ENCODE results near the gene ZNF474.

ZNF474 gene

DNA sequence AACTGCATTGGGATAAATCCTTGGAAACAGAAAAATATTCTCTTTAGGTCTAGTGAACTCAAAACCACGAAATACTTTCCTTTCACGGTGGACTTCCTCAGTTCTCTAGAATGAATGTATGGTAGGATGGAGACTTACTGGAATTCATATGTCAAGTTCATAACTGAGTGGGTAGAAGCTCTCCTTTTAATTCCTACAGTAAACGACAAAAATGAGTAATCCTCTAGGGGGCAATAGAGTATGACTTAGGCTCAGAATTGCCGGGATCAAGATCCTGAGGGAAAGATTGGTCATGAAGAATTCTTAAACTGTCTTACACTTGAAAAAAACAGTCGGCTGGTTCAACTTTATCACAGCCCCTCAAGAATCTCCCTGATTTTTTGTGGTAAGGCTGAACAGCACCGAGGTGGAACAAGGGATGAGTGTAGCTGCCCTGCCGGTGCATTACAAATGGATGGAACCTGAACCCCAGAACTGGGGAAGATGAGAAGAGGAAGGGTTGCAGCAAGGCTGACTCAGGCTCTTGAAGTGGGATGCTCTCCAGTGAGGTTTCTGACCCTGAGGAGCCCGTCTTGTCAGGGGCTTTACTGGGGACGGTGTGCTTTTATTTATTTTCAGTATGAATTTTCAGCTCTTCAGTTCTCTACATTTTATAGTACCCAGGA is 37.3 kb upstream of the ZNF474 start:
- H3K27ac ChIP-seq (ENCODE audit: extremely low read depth, low read depth, low read length): no peak overlapping the region
- POLR2A ChIA-PET: no interaction called here
- H3K4me3 ChIP-seq (ENCODE audit: low read depth, low read length): no peak overlapping the region
- no peaks in the 10 kb centered on the region for H3K4me1 ChIP-seq (ENCODE audit: control insufficient read depth, insufficient read depth, low read length)
- TF ChIP-seq IKZF3 (tag by site-specific recombination; IDR thresholded peaks at IDR 0.05) (peak; percentile 50; the same call in 1 of the 2 replicates), ZNF132 (tag by site-specific recombination; IDR thresholded peaks at IDR 0.05; ENCODE audit: borderline replicate concordance) (no peak), ZNF654 (tag by site-specific recombination; IDR thresholded peaks at IDR 0.05; ENCODE audit: low read depth) (peak; percentile 34; the same call in 1 of the 2 replicates), ZNF626 (tag by site-specific recombination; IDR thresholded peaks at IDR 0.05) (no peak), ZBTB8A (tag by site-specific recombination; IDR thresholded peaks at IDR 0.05) (no peak)
- CTCF ChIA-PET: interaction anchor here (0.6 to 2.9 kb wide), 15 partner anchors 8 to 1276 kb away, joined by 3 to 21 read pairs (median 4); partner anchors contain the start of gene LOX
- H3K9me3 ChIP-seq (ENCODE audit: control insufficient read depth, insufficient read depth, low read depth, low read length): no peaks in the 10 kb centered on the region
- H3K36me3 ChIP-seq (ENCODE audit: control insufficient read depth in 2 of 2, insufficient read depth in 1 of 2, low read length in 2 of 2): no peaks in the 10 kb centered on the region

DNA sequence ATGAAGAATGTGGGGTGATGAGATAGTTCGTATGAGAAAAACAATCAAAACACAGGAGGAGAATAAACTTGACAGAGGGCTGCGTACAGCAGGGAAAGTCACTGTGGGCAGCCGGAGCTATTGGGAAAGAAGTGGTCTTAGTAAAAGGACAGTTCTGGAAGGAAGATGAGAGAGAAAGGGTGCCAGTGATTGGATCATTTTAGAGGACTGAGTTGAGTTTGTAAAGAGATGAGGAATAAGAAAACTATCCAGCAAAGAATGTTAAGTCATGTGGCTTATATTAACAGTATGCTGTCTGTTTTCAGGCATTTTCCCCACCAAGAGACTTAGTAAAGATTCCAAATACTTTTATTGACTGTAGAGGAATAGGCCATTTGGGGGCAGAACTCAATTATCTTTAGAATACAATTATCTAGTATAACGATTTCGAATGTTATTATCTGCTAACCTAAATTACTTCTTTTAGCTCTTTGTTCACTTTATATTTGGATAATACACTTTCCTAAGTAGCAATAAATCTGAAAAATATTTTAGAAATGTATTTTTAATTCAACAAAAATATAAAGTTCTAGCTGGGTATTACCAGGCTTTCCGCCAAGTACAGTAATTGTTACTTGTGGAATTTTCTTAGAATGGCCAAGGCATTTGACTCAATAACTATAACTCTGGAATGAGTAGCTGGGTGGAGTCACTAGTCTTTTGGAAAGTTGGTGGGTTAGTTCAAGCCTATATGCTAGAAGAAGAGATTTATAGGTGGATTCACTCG is 35.7 kb upstream of the ZNF474 start:
- Histone ChIP-seq H3K9me3 (ENCODE audit: control insufficient read depth, insufficient read depth, low read depth, low read length) (no peaks in the 10 kb centered on the region), H3K36me3 (ENCODE audit: control insufficient read depth in 2 of 2, insufficient read depth in 1 of 2, low read length in 2 of 2) (no peaks in the 10 kb centered on the region), H3K27ac (ENCODE audit: extremely low read depth, low read depth, low read length) (no peak overlapping the region), H3K4me1 (ENCODE audit: control insufficient read depth, insufficient read depth, low read length) (no peaks in the 10 kb centered on the region), H3K4me3 (ENCODE audit: low read depth, low read length) (no peak overlapping the region)
- CTCF ChIA-PET: interaction anchor here (0.5 to 2.9 kb wide), 4 partner anchors 8 to 62 kb away, joined by 3 to 21 read pairs (median 10); no protein-coding TSS in a partner anchor
- POLR2A ChIA-PET: no interaction called here
- TF ChIP-seq, protein P1, sequence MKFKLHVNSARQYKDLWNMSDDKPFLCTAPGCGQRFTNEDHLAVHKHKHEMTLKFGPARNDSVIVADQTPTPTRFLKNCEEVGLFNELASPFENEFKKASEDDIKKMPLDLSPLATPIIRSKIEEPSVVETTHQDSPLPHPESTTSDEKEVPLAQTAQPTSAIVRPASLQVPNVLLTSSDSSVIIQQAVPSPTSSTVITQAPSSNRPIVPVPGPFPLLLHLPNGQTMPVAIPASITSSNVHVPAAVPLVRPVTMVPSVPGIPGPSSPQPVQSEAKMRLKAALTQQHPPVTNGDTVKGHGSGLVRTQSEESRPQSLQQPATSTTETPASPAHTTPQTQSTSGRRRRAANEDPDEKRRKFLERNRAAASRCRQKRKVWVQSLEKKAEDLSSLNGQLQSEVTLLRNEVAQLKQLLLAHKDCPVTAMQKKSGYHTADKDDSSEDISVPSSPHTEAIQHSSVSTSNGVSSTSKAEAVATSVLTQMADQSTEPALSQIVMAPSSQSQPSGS (tag by site-specific recombination; IDR thresholded peaks at IDR 0.05; ENCODE audit: low read depth): no peak
- TF ChIP-seq ZNF214 (tag by site-specific recombination; IDR thresholded peaks at IDR 0.05; ENCODE audit: borderline replicate concordance) (no peak), ZNF792 (tag by site-specific recombination; IDR thresholded peaks at IDR 0.05) (no peak), SETDB1 (IDR thresholded peaks at IDR 0.05; ENCODE audit: insufficient read length, low read length) (no peak), HOXD13 (CRISPR knock-in tag; IDR thresholded peaks at IDR 0.05; ENCODE audit: borderline replicate concordance) (no peak), ZSCAN23 (tag by site-specific recombination; IDR thresholded peaks at IDR 0.05) (no peak), GLI2 (tag by site-specific recombination; IDR thresholded peaks at IDR 0.05; ENCODE audit: borderline replicate concordance, low read depth) (no peak)
- TF ChIP-seq, protein P2, sequence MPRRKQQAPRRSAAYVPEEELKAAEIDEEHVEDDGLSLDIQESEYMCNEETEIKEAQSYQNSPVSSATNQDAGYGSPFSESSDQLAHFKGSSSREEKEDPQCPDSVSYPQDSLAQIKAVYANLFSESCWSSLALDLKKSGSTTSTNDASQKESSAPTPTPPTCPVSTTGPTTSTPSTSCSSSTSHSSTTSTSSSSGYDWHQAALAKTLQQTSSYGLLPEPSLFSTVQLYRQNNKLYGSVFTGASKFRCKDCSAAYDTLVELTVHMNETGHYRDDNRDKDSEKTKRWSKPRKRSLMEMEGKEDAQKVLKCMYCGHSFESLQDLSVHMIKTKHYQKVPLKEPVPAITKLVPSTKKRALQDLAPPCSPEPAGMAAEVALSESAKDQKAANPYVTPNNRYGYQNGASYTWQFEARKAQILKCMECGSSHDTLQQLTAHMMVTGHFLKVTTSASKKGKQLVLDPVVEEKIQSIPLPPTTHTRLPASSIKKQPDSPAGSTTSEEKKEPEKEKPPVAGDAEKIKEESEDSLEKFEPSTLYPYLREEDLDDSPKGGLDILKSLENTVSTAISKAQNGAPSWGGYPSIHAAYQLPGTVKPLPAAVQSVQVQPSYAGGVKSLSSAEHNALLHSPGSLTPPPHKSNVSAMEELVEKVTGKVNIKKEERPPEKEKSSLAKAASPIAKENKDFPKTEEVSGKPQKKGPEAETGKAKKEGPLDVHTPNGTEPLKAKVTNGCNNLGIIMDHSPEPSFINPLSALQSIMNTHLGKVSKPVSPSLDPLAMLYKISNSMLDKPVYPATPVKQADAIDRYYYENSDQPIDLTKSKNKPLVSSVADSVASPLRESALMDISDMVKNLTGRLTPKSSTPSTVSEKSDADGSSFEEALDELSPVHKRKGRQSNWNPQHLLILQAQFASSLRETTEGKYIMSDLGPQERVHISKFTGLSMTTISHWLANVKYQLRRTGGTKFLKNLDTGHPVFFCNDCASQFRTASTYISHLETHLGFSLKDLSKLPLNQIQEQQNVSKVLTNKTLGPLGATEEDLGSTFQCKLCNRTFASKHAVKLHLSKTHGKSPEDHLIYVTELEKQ (tag by site-specific recombination; IDR thresholded peaks at IDR 0.05; ENCODE audit: borderline replicate concordance): no peak
- TF ChIP-seq, protein P3, sequence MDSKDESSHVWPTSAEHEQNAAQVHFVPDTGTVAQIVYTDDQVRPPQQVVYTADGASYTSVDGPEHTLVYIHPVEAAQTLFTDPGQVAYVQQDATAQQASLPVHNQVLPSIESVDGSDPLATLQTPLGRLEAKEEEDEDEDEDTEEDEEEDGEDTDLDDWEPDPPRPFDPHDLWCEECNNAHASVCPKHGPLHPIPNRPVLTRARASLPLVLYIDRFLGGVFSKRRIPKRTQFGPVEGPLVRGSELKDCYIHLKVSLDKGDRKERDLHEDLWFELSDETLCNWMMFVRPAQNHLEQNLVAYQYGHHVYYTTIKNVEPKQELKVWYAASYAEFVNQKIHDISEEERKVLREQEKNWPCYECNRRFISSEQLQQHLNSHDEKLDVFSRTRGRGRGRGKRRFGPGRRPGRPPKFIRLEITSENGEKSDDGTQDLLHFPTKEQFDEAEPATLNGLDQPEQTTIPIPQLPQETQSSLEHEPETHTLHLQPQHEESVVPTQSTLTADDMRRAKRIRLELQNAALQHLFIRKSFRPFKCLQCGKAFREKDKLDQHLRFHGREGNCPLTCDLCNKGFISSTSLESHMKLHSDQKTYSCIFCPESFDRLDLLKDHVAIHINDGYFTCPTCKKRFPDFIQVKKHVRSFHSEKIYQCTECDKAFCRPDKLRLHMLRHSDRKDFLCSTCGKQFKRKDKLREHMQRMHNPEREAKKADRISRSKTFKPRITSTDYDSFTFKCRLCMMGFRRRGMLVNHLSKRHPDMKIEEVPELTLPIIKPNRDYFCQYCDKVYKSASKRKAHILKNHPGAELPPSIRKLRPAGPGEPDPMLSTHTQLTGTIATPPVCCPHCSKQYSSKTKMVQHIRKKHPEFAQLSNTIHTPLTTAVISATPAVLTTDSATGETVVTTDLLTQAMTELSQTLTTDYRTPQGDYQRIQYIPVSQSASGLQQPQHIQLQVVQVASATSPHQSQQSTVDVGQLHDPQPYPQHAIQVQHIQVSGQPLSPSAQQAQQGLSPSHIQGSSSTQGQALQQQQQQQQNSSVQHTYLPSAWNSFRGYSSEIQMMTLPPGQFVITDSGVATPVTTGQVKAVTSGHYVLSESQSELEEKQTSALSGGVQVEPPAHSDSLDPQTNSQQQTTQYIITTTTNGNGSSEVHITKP (tag by site-specific recombination; IDR thresholded peaks at IDR 0.05): no peak
- TF ChIP-seq, protein P4, sequence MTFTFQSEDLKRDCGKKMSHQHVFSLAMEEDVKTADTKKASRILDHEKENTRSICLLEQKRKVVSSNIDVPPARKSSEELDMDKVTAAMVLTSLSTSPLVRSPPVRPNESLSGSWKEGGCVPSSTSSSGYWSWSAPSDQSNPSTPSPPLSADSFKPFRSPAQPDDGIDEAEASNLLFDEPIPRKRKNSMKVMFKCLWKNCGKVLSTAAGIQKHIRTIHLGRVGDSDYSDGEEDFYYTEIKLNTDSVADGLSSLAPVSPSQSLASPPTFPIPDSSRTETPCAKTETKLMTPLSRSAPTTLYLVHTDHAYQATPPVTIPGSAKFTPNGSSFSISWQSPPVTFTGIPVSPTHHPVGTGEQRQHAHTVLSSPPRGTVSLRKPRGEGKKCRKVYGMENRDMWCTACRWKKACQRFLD (tag by site-specific recombination; IDR thresholded peaks at IDR 0.05): no peak
- TF ChIP-seq, protein P5, sequence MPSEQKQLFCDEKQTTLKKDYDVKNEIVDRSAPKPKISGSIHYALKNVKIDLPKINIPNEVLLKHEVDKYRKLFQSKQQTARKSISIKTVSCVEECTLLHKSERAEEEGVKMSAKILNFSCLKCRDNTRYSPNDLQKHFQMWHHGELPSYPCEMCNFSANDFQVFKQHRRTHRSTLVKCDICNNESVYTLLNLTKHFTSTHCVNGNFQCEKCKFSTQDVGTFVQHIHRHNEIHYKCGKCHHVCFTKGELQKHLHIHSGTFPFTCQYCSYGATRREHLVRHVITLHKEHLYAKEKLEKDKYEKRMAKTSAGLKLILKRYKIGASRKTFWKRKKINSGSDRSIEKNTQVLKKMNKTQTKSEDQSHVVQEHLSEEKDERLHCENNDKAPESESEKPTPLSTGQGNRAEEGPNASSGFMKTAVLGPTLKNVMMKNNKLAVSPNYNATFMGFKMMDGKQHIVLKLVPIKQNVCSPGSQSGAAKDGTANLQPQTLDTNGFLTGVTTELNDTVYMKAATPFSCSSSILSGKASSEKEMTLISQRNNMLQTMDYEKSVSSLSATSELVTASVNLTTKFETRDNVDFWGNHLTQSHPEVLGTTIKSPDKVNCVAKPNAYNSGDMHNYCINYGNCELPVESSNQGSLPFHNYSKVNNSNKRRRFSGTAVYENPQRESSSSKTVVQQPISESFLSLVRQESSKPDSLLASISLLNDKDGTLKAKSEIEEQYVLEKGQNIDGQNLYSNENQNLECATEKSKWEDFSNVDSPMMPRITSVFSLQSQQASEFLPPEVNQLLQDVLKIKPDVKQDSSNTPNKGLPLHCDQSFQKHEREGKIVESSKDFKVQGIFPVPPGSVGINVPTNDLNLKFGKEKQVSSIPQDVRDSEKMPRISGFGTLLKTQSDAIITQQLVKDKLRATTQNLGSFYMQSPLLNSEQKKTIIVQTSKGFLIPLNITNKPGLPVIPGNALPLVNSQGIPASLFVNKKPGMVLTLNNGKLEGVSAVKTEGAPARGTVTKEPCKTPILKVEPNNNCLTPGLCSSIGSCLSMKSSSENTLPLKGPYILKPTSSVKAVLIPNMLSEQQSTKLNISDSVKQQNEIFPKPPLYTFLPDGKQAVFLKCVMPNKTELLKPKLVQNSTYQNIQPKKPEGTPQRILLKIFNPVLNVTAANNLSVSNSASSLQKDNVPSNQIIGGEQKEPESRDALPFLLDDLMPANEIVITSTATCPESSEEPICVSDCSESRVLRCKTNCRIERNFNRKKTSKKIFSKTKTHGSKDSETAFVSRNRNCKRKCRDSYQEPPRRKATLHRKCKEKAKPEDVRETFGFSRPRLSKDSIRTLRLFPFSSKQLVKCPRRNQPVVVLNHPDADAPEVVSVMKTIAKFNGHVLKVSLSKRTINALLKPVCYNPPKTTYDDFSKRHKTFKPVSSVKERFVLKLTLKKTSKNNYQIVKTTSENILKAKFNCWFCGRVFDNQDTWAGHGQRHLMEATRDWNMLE (tag by site-specific recombination; conservative IDR thresholded peaks at IDR 0.05; ENCODE audit: low read depth): no peak

Data from HEK293 (cell line).